HG03135 (cell line): ENCODE data around the gene STAMBP.
"Not testable (repeated sequence)": the region's sequence is repeated elsewhere in the genome, so short reads cannot be mapped to it uniquely, and the experiment has no call there.

Source experiments
- ATAC-seq: cut with Tn5 transposase; IDR thresholded peaks from one replicate; pipeline ENCODE4 v1.9.1; 2021; ENCODE audit warnings: mild to moderate bottlenecking, moderate library complexity; ENCODE audit not compliant: unreplicated experiment

The STAMBP gene

GRCh38 chr2:73828818-73829570 is at the start of gene STAMBP:
Gene STAMBP, plus strand, starts transcription at chr2:73828961. Its CDS starts 1,896 bp downstream, at chr2:73830857.
- ATAC-seq: peak; percentile 83

GRCh38 chr2:73779467-73780236 is 49.1 kb upstream of the STAMBP start, which contains the start of gene DUSP11:
Gene DUSP11, minus strand, starts transcription at chr2:73780103. Its CDS starts 129 bp downstream, at chr2:73779974.
- ATAC-seq: peak; percentile 99

- ATAC-seq: no peak
Measured at GRCh38 chr2:73780237-73780582, 48.6 kb upstream of the STAMBP start.

- ATAC-seq: not testable (repeated sequence)
Measured at GRCh38 chr2:73783402-73783801, 45.4 kb upstream of the STAMBP start.

- not testable (repeated sequence) for ATAC-seq
Measured at GRCh38 chr2:73783883-73784282, 44.9 kb upstream of the STAMBP start, which contains the start of gene C2orf78. Gene C2orf78, plus strand, starts transcription at chr2:73784183. Its CDS starts 127 bp downstream, at chr2:73784310.

- no peak for ATAC-seq
Measured at GRCh38 chr2:73811878-73812277, 16.9 kb upstream of the STAMBP start.

GRCh38 chr2:73812635-73813034 is 16.1 kb upstream of the STAMBP start:
- no peak for ATAC-seq

- no peak for ATAC-seq
Measured at GRCh38 chr2:73818296-73818695, 10.5 kb upstream of the STAMBP start.

GRCh38 chr2:73821227-73821626 is 7.5 kb upstream of the STAMBP start:
- ATAC-seq: peak; percentile 67

GRCh38 chr2:73821669-73822068 is 7.1 kb upstream of the STAMBP start:
- ATAC-seq: no peak

GRCh38 chr2:73822276-73822675 is 6.5 kb upstream of the STAMBP start:
- ATAC-seq: no peak

- no peak for ATAC-seq
Measured at GRCh38 chr2:73822991-73823390, 5.8 kb upstream of the STAMBP start.

GRCh38 chr2:73823416-73823815 is 5.3 kb upstream of the STAMBP start:
- ATAC-seq: no peak

- ATAC-seq: no peak
Measured at GRCh38 chr2:73823916-73824523, 4.7 kb upstream of the STAMBP start.

GRCh38 chr2:73825408-73825807 is 3.4 kb upstream of the STAMBP start:
- ATAC-seq: no peak

- ATAC-seq: no peak
Measured at GRCh38 chr2:73827018-73827417, 1.7 kb upstream of the STAMBP start.

GRCh38 chr2:73827660-73828388 is 937 bp upstream of the STAMBP start:
- ATAC-seq: no peak

- no peak for ATAC-seq
Measured at GRCh38 chr2:73828389-73828817, 358 bp upstream of the STAMBP start.

GRCh38 chr2:73830871-73831401 is 2.2 kb downstream of the STAMBP start:
- ATAC-seq: no peak

- no peak for ATAC-seq
Measured at GRCh38 chr2:73832930-73833329, 4.2 kb downstream of the STAMBP start.
